Stimulated activated naive CD4-positive, alpha-beta T cell (primary cell): ENCODE results near the gene FAM174B.

ENCODE experiments used
- DNase-seq, 6 experiments: peaks; one replicate each; lab custom pipeline; 2025; lab: John Stamatoyannopoulos, UW

FAM174B gene

DNA sequence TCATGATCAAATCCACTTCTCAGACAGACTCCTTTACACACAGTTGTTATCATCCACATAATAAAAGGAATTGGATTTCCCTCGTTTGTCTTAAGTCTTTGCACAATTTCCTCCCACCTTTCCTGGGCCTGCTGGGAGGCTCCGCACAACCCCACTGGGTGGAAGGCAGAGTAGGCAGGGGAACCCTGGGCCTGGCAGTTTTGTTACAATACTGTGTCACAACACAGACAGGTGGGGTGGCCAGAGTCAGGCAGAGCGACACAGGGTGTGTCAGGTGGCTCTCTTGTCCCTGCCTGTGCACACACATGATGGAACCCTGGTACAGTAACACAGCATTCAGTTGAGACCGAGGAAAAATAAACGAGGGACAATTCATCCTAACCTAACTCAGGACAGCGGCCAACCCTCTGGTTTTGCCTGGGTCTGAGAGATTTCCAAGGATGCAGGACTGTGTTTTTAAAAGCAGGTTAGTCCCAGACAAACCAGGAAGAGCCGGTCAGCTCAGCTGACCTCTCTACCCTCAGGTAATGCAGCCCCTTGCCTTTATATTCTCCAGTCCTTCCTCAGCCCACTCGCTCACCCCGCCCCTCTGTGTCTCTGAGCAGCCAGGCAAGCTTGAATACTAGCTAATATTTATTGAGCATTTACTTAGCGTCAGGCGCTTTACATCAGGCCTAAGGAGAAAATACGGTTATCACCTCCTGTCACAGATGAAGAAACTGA, 8.8 kb upstream of the FAM174B start:
- DNase-seq: no peak

DNA sequence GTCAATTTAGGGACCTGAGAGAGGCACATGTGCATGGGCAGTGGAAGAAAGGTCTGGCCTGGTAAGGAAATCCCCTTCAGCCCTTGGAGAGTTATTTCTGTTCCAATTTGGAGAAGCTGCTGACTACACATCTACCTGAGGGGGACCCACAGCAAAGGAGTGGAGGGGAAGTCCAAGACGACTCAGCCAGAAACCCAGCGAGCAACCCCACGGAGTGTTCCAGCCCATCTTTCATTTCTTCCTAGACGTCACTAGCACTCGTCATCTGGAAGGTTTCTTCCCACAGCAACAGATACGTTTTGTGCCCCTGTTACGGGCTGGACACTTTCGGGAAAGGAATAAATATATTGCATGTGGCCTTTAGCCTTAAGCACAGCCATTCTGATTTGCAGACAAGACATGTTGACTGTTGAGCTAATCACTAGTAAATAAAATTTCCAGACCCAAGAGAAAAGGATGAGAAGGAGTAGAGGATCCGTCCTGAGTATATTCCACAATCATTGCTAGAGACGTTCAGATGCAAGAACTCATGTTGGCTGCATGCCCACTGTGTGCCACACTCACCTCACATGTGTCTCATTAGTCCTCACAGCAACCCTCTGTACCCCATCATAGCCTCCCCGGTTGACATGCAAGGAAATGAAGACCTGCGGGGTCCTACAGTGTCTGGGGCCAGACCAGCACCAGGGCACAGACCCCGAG, 7.8 kb upstream of the FAM174B start:
- DNase-seq: no peak

DNA sequence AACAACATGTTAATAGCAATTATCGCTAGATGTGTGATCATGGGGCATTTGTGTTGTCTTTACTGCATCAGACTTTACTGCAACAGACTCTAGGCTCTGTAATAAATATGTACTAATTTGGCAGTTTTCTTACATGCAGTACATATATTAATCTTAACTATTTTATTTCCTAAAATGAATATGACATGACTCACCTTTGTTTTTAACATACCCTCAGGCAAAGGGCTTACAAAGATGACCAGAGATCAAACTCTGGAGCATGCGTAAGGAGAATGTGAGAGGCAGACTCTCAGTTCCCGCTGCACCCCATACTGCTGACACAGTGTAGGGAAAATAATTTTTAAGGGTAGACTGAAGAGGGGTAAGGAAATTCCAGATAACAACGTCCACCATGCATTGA, 7.2 kb upstream of the FAM174B start:
- DNase-seq: no peak

DNA sequence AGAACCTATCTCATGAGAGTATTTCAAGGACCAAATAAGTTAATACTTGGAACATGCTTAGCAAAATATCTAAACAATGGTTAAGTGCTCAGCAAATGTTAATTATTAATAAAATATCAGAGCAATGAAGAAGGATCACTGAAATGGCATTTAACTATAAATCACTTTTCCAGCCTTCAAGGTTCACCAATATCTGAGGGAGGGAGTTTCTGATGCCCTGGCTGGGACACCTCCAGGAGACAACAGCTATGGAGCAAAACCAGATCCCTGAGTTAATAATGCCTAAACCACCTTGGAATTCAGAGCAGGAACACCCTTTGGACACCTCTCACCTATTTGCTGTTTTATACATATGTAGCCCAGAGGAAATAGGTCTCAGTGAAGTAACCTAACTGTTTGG, 6.4 kb upstream of the FAM174B start:
- DNase-seq: no peak

DNA sequence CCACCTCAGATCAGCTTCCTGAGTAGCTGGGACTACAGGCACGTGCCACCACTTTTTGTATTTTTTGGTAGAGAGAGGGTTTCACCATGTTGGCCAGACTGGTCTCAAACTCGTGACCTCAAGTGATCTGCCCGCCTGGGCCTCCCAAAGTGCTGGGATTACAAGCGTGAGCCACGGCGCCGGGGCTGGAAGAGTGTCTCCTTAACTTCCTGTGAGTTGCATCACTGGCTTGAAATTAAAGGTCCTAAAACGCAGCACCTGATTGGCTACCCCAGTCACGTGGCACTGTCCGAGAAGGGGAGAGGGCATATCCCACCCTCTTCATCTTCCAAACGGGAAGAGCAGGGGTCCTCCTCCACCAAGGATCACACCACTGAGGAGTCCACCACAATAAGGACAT, 5.5 kb upstream of the FAM174B start:
- no peak for DNase-seq

DNA sequence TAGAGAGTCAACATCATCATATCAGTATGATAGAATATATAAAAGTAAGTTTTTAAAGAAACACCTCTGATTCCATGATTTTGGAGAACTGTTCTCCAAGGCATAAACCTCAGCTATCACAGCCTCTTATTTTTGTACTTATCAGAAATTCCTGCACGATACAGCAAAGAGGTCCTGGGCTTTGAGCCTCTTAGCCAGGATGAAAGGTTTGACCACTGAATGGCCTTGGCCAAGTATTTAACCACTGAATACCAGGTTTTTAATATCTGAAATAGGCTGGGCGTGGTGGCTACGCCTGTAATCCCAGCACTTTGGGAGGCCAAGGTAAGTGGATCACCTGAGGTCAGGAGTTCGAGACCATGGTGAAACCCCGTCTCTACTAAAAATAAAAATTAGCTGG, 1.9 kb upstream of the FAM174B start:
- no peak for DNase-seq

DNA sequence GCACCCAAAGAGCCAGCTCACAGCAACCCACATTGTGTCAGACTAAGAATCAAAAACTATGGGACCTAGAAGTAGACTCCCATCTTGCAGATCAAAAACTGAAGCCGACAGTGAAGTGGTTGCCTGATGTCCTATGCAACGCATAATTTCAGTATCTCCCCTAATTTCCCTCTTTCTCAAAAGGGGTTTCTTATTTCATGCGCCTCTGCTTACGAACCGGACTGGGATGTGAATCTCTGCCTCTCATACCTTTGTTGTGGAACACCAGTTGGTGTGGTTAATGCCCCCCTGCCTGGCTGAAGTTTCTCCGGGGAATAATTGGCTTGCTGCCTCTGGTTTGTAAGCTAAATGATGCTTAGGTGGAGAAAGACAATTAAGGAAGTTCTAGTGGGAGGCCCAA, 514 bp upstream of the FAM174B start:
- no peak for DNase-seq

DNA sequence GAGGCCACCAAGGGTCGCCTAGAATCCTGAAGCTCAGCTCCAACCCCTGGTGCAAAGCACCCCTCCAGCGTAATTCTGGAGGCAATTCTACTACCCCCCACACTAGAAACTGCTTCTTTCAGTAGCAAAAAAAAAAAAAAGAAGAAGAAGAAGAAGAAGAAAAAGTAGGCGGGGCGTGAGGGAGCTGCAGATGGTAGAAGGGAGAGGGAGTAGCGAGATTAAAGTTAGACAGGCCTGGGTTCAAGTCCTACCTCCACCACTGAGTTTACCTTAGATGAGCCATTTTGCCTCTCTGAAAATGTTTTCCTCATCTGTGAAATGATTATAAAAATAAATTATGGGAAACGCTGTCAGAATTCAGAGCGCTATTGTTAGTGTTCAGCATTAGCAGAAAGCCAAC, 913 bp downstream of the FAM174B start:
- no peak for DNase-seq

DNA sequence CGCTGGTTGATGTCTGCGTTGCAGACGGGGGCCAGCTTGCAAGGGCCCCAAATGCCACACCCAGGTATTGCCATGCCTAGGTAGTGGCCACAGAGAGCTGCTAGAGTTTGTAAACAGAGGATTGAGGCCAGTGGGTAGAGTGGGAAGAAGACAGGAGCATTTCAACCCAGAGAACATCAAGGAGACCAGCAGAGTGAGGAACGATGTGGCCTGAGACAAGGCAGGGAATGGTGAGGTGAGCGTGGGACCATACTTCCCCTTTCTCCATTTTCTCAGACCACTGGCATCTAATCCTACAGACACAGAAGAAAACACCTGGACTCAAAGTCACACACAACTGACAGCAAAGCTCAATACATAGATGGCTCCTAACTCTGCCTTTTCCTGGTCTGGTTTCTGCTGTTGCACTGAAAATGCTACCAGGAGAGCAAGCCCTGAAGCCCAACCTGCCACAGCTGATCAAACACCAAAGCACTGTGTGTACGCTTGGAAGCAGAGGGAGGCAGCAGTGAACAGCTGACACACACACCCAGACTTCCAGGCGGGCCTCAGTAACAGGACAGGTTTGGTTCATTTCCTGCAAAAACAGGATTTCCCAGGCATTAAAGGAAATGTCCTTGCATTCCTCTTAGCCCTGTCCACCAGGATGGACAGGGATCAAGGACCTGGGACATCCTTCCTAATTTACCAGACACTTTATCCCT, 1.6 kb downstream of the FAM174B start:
- no peak for DNase-seq

DNA sequence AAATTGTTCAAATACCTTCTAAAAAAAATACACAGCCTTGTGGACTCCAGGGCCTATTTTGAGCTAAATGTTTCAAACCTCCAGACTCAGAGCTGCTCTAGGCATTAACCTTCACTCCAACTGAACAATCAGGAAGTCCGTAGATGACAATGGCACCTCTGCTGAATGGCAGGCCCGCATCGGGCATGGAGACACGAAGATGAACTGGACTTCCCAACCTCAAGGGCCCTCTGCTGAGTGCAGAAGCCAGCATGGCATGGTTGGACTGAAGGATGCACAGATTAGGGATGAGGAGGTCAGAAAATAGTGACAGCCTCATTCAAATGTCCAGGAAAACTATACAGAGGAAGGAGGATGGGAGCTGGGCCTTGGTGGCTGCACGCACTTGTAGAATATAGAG, 2.2 kb downstream of the FAM174B start:
- no peak for DNase-seq

DNA sequence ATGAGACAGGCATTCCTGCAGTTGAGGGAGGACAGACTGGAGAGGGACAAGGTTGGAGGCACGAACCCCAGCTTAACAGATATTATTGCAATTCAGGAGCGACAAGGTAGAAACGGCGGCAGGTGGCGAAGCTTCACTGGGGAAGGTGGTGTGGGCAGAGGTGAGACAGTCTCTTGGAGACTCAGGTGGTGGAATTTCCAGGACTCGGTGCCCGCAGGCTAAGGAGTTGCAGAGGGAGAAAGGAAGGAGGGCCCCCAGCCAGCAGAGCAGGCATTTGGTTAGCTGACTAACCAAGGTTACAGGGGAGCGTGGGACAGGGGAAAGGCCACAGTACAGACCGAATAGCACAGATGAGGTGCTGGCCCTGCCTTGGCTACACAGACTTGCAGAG, 3.0 kb downstream of the FAM174B start:
- no peak for DNase-seq

DNA sequence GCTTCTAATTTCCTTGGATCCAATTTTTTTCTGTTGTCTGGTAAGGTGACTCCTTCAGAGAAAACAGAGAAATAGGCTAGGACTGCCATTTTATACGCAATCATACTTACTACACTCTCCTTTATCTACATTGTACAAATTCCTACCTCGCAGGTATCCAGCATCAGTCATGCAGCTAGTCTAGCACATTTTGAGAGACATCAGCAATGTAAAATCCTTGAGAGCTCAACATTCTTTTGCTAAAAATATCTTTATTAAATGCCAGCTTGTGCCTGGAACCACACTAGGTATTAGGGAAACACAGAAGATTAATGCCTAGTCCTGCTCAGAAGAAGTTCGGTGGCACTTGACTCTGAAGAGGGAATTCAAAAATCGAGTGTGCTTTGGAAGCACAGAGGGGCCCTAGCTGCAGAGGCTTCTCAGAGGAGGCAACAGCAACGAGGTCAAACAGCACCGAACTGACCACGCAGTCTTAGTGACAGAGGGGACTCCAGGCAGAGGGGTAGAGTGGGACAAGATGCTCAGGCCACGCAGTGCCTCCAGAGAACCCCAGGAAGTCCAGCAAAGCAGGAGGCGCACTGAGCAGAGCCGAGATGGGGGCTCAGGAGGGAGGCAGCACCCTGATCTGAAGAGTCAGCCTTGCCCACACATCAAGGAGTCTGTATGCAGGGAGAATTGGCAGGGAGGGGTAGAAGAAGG, 3.5 kb downstream of the FAM174B start:
- no peak for DNase-seq

DNA sequence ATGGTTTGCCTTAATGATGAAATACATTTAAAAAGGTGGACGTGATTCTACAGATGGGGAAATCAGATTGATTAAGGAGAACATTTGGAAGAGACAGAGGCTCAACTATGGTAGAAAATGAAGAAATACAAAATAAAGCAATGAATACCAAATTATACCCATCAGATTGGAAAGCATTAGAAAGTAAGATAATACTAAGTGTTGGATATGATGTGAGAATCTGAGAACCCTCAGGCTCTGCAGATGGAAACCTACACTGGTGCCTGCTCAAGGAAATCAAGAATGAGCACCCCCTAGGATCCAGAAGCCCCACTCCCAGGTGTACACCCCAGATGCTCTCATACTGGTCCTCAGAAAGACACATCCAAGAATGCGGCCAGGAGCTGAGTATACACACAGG, 4.6 kb downstream of the FAM174B start:
- DNase-seq: no peak

DNA sequence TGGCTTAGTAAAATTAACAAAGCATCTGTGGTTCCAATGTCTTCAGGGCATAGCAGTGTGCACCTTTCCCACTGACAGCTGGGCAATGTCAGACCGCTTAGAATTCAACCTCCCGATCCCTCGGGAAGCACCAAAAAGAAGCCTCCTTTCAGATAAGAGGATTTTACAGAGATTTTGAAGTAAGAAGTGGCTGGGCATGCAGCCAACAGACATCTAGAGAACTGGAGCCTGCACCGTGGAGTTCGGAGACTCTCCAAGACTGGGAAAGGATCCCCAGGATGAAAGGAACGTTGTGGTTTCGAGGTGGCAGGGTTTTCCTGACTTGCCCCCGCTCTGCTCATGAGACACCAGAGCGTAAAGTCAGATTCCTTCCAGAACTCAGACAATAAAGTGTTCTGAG, 5.3 kb downstream of the FAM174B start:
- DNase-seq: no peak

DNA sequence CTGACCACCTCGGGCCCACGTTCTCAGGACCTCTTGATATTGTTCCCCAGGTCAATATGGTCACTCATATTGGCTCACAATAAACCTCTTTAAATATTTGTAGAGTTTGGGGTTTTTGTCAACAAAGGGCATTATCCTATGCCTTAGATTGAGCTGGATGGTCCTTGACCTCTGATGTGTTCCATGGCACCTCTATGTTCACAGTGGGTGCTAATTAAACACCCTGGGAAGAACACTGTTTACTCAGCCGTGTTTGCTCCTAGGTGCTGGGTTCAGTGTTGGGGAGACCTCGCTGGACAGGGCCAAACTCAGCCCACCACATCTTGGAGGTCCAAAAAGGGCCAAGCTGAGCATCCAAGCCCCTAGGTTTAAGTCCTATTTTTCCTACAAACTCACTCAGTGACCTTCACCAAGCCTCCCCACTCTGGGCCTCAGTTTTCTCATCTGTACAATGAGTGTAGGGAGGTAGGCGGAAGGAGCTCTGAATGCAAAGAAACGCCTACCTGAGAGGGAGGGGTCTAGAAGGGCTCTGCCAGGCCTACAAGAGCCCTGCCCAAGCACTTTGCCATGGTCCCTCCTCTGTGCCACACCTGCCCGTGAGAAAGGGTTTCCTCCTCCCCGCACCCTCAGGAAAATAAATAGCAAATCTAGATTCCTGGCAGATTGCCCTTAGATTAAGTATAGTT, 7.2 kb downstream of the FAM174B start:
- DNase-seq: no peak

DNA sequence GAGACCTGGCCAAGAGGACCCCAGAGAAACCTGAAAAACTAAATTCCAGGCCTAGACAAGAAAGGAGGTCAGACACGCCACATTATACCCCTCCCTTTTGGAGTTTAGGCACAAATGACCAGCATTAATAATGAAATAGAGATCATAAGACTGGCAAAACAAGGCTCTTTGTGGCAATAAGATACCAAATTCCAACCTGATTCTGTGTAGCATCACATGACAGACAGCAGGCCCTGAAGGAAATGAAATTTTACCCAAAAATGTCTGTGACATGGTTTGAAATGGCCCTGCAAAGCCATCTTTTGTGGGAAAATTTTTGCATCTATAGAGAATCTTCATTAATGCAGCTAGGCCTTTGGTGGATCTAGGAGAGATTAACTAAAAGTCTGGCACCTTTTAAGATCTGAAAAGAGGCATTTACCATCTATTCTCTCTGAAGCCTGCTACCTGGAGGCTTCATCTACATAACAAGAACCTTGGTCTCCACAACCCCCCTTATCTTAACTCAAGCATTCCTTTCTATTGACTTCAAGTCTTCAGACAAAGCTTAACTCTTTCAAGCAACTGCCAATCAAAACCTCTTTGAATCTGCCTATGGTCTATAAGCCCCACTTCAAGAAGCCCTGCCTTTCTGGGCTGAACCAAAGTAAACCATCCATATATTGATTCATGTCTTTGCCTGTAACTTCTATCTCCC, 8.0 kb downstream of the FAM174B start:
- no peak for DNase-seq

DNA sequence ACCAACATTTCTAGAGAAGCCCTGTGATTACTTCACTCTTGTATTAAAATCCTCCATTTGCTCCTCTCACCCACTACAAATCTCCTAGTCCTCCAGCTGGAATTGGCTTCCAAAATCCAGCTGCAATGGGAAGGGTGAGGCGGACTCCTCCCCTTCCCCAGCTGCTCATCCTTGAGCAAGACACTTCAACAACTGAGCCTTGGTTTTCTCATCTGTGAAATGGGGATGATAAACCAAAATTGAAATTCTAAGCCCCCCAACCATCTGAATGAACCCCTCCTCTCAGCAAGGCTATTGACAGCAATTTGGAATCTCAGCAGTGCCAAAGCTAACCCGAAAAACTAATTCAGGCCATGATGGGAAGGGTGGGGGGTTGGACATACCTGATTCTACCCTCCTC, 9.4 kb downstream of the FAM174B start:
- DNase-seq: no peak

DNA sequence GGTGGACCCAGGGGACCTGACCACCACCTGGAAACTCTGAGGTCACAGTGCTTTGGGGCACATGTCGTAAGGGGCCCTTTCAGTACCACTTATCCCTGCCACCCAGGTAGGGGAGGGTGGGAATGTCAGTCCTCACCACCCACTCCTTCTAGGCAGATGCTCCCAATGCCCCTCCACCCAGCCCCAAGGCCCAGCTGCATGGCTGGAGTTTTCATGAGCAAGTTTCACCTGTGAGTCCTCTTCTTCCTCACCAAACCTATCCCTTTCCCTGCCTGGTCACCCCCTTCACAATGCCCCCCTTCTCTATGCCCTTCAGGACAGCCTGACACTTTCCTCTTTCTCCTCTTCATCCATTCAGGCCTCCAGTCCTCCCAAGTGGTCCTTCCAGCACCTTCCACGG, 9.8 kb downstream of the FAM174B start:
- DNase-seq: no peak

DNA sequence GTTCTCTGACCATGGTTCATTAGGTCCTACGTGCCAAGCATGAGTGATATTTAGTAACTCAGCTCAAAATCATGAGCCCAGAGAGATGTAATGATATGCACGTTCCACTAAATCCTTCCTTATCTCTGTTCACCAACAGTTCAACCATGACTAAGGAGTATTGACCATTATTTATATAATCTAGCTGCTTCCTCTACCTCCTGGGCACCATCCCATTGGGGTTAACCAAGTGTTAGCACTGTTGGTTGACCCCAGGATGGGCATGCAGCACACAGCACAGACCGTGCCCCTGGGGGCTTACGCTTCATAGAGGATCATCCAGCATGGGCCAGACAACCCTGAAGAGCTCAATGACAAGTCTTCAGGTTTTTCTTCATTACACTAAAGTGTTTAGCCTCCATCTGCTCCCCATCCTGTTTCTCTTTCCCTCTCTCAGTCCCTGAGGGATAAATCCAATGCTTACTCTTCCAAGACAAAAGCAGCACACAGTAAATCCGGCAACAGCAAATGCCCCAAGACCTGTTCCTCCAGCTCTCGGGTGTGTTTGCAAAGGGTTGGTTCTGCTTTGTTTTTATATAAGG, 10.4 kb downstream of the FAM174B start:
- DNase-seq: no peak

DNA sequence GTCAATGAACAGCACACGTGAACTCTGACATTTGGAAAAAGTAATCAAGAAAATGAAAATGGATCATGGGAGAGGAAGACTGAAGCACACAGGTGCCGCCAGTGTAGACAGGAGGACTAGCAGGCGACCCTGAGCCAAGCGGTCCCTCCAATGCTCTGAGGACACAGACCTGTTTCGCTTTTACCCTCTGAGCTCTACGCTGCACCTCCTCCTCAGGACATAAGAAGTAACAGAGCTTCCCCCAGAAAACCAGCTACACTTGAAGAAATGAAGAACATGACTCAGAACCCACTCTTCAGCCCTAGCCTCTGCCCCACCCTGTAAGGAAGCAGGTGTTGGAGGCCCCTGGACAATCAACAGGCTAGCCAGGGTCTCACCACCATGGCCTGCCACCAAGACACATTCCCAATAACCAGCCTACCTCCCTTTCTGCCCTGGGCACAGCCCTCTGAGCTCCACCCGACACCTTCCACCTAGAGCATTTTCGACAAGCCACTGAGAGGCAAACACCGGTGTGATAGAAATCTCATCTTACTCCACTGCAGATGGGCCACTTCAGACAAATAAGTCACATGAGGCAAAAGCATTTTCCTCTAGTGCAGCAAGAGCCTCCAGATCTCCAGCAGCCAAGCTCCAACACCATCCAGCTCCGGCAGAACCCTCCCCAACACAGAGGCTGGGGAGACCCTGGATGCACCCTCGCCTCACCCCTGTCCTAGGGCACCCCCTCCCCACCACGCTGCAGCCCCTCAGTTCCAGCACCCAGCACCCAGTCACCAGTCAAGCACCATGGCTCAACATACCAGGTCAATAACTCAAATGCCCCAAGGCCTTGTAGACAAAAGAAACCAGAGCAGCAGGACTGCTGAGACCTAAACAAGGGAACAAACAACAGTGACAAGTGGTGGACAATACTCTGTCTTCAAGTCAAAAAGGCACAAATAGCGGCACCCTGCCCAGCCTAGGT, 11.4 kb downstream of the FAM174B start:
- no peak for DNase-seq
